GM23338 (cell line): Measurements from ENCODE around the gene BLACAT1.

Source experiments
- CREB1 ChIP-seq: fragments of 250-450 bp; sonication (Bioruptor Pico); IDR thresholded peaks from 2 replicates; pipeline ENCODE4 v1.5.0; 2020; ENCODE audit warnings: low read depth, mild to moderate bottlenecking, moderate library complexity
- CTCF ChIP-seq, 2 experiments: fragments of 200-600 bp in 1 of 2; sonication (generic) in 1 of 2; conservative IDR thresholded peaks; 2 replicates each; pipeline versions ENCODE4 v1.5.1 to v1.6.1; 2016 to 2017; ENCODE audit warnings: antibody characterized with exemption in 2 of 2, low read depth in 2 of 2, mild to moderate bottlenecking in 2 of 2, moderate library complexity in 1 of 2
- ETS1 ChIP-seq: IDR thresholded peaks from 2 replicates; pipeline ENCODE4 v1.6.1; 2016; ENCODE audit warnings: antibody characterized with exemption
- EZH2 ChIP-seq: fragments of 200-600 bp; sonication (generic); IDR thresholded peaks from one replicate; pipeline ENCODE4 v1.8.0; 2017; ENCODE audit warnings: antibody characterized with exemption, mild to moderate bottlenecking, low read depth; ENCODE audit not compliant: unreplicated experiment
- EZH2phosphoT487 ChIP-seq: fragments of 200-600 bp; sonication (generic); IDR thresholded peaks from one replicate; pipeline ENCODE4 v1.8.1; 2018; ENCODE audit warnings: antibody characterized with exemption; ENCODE audit not compliant: unreplicated experiment
- JUNB ChIP-seq: IDR thresholded peaks from one replicate; pipeline ENCODE4 v1.6.1; 2016; ENCODE audit warnings: antibody characterized with exemption; ENCODE audit not compliant: unreplicated experiment
- NANOG ChIP-seq: IDR thresholded peaks from 2 replicates; pipeline ENCODE4 v1.6.1; 2016; ENCODE audit warnings: antibody characterized with exemption, borderline replicate concordance
- POLR2AphosphoS5 ChIP-seq: IDR thresholded peaks from 2 replicates; pipeline ENCODE4 v1.6.1; 2016; ENCODE audit warnings: antibody characterized with exemption, low read depth
- REST ChIP-seq: IDR thresholded peaks from one replicate; pipeline ENCODE4 v1.6.1; 2018; ENCODE audit warnings: antibody characterized with exemption; ENCODE audit not compliant: unreplicated experiment
- STAT1 ChIP-seq: IDR thresholded peaks from one replicate; pipeline ENCODE4 v1.6.1; 2016; ENCODE audit warnings: antibody characterized with exemption; ENCODE audit not compliant: unreplicated experiment
- ZNF114 ChIP-seq: fragments of 250-450 bp; sonication (Bioruptor Pico); IDR thresholded peaks from 2 replicates; pipeline ENCODE4 v1.5.0; 2020; ENCODE audit warnings: mild to moderate bottlenecking, moderate library complexity
- ZNF331 ChIP-seq: fragments of 250-450 bp; sonication (Bioruptor Pico); IDR thresholded peaks from 2 replicates; pipeline ENCODE4 v1.5.0; 2020; ENCODE audit warnings: low read depth, mild to moderate bottlenecking, moderate library complexity

- TF ChIP-seq POLR2AphosphoS5 = no peak
- no peak for TF ChIP-seq REST
- no peak for TF ChIP-seq EZH2phosphoT487
- no peak for TF ChIP-seq CTCF (conservative IDR thresholded peaks at IDR 0.05; ENCODE audit: low read depth in 2 of 2)
- TF ChIP-seq EZH2 = no peak
- no peak for TF ChIP-seq JUNB
- TF ChIP-seq CREB1 (CRISPR knock-in tag) = no peak
- no peak for TF ChIP-seq STAT1
- TF ChIP-seq ETS1 = no peak
- no peak for TF ChIP-seq ZNF114 (CRISPR knock-in tag)
- no peak for TF ChIP-seq ZNF331 (CRISPR knock-in tag)
- TF ChIP-seq NANOG = no peak
These were observed 44.7 kb upstream of the BLACAT1 start for GRCh38 chr1:205500240-205501233.
